DOHH2 (cell line): ENCODE measurements around the gene RASA2.
A peak's percentile ranks its signal among the peaks of the same experiment; 100 is the strongest.

Source experiments
- H3F3A ChIP-seq: fragments of 200-600 bp; sonication (generic), shearing (Covaris generic); 2 replicates; pipeline ENCODE4 v1.6.0; 2016; ENCODE audit warnings: antibody characterized with exemption, mild to moderate bottlenecking; ENCODE audit not compliant: control insufficient read depth, insufficient read depth
- H3K27ac ChIP-seq: fragments of 200-600 bp; sonication (generic); 2 replicates; pipeline ENCODE4 v1.5.1; 2014; ENCODE audit warnings: low read depth, mild to moderate bottlenecking, low read length, moderate library complexity
- H3K27me3 ChIP-seq: fragments of 200-600 bp; sonication (generic); 2 replicates; pipeline ENCODE4 v1.6.1; 2014; ENCODE audit warnings: mild to moderate bottlenecking, low read length, mixed read lengths; ENCODE audit not compliant: control insufficient read depth
- H3K36me3 ChIP-seq: fragments of 200-600 bp; sonication (generic); 2 replicates; pipeline ENCODE4 v1.6.1; 2014; ENCODE audit warnings: mild to moderate bottlenecking, low read length, moderate library complexity, mixed read lengths; ENCODE audit not compliant: control insufficient read depth
- H3K4me1 ChIP-seq: fragments of 200-600 bp; sonication (generic); 2 replicates; pipeline ENCODE4 v1.6.1; 2014; ENCODE audit warnings: mild to moderate bottlenecking, low read length, mixed read lengths; ENCODE audit not compliant: control insufficient read depth
- H3K4me2 ChIP-seq: fragments of 200-600 bp; sonication (generic); 2 replicates; pipeline ENCODE4 v1.6.0; 2014; ENCODE audit warnings: mild to moderate bottlenecking, low read length, moderate library complexity
- H3K4me3 ChIP-seq: fragments of 200-600 bp; sonication (generic); 2 replicates; pipeline ENCODE4 v1.5.1; 2014; ENCODE audit warnings: mild to moderate bottlenecking, low read length, mixed read lengths
- H3K79me2 ChIP-seq: fragments of 200-600 bp; sonication (generic); 2 replicates; pipeline ENCODE4 v1.6.1; 2014; ENCODE audit warnings: mild to moderate bottlenecking, low read length, mixed read lengths; ENCODE audit not compliant: control insufficient read depth
- H3K9me2 ChIP-seq: fragments of 200-600 bp; sonication (generic); replicated peaks from 2 replicates; pipeline ENCODE4 v1.6.1; 2014; ENCODE audit warnings: mild to moderate bottlenecking, low read length, mixed read lengths; ENCODE audit not compliant: control insufficient read depth
- H3K9me3 ChIP-seq: fragments of 200-600 bp; sonication (generic); 2 replicates; pipeline ENCODE4 v1.6.1; 2014; ENCODE audit warnings: antibody characterized with exemption, low read length, mixed read lengths; ENCODE audit not compliant: control insufficient read depth, insufficient read depth
- H4K20me1 ChIP-seq: fragments of 200-600 bp; sonication (generic); 2 replicates; pipeline ENCODE4 v1.6.0; 2014; ENCODE audit warnings: low read depth, mild to moderate bottlenecking, antibody characterized with exemption, low read length, moderate library complexity; ENCODE audit not compliant: control insufficient read depth, insufficient read depth
- EZH2phosphoT487 ChIP-seq: fragments of 200-600 bp; sonication (generic); IDR thresholded peaks from 2 replicates; pipeline ENCODE4 v1.6.1; 2017; ENCODE audit warnings: borderline replicate concordance, mild to moderate bottlenecking, antibody characterized with exemption, low read length, moderate library complexity, mixed read lengths
- TF ChIP-seq, protein P1 (sequence below): fragments of 200-600 bp; sonication (generic); IDR thresholded peaks from one replicate; pipeline ENCODE4 v1.5.1; 2014; ENCODE audit warnings: antibody characterized with exemption, mild to moderate bottlenecking, low read depth, low read length; ENCODE audit not compliant: poor library complexity, severe bottlenecking

RASA2 gene, protein sequence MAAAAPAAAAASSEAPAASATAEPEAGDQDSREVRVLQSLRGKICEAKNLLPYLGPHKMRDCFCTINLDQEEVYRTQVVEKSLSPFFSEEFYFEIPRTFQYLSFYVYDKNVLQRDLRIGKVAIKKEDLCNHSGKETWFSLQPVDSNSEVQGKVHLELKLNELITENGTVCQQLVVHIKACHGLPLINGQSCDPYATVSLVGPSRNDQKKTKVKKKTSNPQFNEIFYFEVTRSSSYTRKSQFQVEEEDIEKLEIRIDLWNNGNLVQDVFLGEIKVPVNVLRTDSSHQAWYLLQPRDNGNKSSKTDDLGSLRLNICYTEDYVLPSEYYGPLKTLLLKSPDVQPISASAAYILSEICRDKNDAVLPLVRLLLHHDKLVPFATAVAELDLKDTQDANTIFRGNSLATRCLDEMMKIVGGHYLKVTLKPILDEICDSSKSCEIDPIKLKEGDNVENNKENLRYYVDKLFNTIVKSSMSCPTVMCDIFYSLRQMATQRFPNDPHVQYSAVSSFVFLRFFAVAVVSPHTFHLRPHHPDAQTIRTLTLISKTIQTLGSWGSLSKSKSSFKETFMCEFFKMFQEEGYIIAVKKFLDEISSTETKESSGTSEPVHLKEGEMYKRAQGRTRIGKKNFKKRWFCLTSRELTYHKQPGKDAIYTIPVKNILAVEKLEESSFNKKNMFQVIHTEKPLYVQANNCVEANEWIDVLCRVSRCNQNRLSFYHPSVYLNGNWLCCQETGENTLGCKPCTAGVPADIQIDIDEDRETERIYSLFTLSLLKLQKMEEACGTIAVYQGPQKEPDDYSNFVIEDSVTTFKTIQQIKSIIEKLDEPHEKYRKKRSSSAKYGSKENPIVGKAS

DNA sequence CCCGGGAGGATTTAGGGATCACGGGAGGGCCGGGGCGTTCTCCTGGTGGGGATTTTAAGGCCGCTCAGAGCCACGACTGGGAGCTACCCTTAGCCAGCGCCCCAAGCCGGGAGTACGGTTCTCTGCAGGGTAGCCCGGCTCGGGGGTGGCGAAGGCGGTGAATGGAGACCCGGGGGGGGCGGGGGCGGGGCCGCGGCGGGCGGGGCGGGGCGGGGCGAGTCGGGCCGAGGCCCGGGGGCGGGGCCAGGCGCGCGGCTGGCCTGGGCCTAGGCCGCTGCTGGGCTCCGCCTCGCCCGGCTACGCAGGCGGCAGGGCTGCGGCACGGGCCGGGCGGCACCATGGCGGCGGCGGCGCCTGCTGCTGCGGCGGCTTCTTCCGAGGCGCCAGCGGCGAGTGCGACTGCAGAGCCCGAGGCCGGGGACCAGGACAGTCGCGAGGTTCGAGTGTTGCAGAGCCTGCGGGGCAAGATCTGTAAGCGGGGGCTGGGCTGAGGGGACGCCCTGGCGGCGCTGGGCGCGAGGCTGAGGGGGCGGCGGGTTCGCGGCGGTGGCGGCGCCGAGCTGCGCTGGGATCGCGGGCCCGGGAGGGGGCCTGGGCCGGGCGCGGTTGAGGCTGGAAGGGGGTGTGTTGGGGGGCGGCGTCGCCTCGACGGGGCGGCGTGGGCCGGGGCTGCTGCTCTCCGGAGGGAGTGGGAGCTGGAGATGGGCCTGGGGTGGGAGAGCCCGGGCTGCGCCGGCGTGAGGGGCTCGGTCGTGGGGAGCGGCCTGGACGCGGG, at the start of gene RASA2:
Gene RASA2, plus strand, starts transcription at position 282 of the 775 bp plus-strand sequence. Its CDS starts 57 bp downstream, at position 339.
- H3K27me3 ChIP-seq: no peaks in the 10 kb centered on the region
- peak within 1 kb of the TSS; percentile 74 for H3K4me3 ChIP-seq
- peaks cover 11% of the 10 kb centered on the region; the same call in 1 of the 2 replicates for H4K20me1 ChIP-seq
- H3K79me2 ChIP-seq: peaks cover 49% of the 10 kb centered on the region
- H3K9me2 ChIP-seq: no peaks in the 10 kb centered on the region
- TF ChIP-seq EZH2phosphoT487: no peak
- TF ChIP-seq, protein P1, sequence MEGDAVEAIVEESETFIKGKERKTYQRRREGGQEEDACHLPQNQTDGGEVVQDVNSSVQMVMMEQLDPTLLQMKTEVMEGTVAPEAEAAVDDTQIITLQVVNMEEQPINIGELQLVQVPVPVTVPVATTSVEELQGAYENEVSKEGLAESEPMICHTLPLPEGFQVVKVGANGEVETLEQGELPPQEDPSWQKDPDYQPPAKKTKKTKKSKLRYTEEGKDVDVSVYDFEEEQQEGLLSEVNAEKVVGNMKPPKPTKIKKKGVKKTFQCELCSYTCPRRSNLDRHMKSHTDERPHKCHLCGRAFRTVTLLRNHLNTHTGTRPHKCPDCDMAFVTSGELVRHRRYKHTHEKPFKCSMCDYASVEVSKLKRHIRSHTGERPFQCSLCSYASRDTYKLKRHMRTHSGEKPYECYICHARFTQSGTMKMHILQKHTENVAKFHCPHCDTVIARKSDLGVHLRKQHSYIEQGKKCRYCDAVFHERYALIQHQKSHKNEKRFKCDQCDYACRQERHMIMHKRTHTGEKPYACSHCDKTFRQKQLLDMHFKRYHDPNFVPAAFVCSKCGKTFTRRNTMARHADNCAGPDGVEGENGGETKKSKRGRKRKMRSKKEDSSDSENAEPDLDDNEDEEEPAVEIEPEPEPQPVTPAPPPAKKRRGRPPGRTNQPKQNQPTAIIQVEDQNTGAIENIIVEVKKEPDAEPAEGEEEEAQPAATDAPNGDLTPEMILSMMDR: no peak
- H3K4me2 ChIP-seq: peak within 1 kb of the TSS; percentile 79
- peaks cover 21% of the 10 kb centered on the region for H3K36me3 ChIP-seq
- H3K27ac ChIP-seq: peak within 1 kb of the TSS; percentile 88
- peaks cover 53% of the 10 kb centered on the region for H3K4me1 ChIP-seq
- peaks cover 18% of the 10 kb centered on the region for H3F3A ChIP-seq
- no peaks in the 10 kb centered on the region for H3K9me3 ChIP-seq

DNA sequence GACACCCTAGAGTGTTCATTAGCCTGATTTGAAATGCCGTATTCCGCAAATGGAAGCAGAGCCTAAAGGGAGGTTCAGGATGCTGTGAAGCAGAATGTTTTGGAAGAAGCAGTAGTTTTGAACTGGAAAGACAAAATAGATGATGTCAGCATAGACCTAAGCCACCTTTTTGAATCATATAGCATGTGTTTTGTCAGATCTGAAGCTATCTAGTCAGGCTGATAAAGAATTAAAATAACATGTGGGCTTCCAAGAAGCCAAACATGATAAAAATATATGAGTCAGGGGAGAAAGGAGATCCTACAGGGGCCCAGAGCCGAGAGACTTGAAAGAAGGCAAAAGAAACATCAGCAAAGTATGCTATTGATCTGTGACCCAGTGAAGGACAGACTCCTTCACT, 47.2 kb upstream of the RASA2 start:
- Histone ChIP-seq H3K27ac (no peak overlapping the region), H3K4me2 (no peak overlapping the region), H3K4me1 (peaks cover 11% of the 10 kb centered on the region), H3K27me3 (no peaks in the 10 kb centered on the region), H3K9me2 (no peaks in the 10 kb centered on the region), H4K20me1 (no peaks in the 10 kb centered on the region), H3K9me3 (no peaks in the 10 kb centered on the region), H3K79me2 (no peaks in the 10 kb centered on the region), H3F3A (no peaks in the 10 kb centered on the region), H3K36me3 (peaks cover 15% of the 10 kb centered on the region; the same call in 1 of the 2 replicates), H3K4me3 (no peak overlapping the region)
- TF ChIP-seq, protein P1: no peak
- no peak for TF ChIP-seq EZH2phosphoT487

DNA sequence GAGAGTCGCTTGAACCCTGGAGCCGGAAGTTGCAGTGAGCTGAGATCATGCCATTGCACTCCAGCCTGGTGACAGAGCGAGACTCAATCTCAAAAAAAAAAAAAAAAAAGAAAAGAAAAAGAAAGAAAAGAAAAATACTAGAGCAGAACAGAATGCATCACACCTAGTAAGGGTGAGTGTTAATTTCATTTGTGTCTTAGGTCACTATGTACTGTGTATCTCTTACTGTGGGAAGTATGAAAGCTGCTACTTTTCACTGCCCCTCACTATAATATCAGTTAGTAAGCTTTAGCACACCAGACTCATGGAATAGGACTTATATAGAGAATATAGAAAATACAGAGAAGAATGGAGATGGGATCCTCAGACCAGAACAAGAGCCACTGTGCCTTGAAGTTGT, 45.9 kb upstream of the RASA2 start:
- Histone ChIP-seq H3K4me2 (peak overlapping the region; percentile 37), H3F3A (no peaks in the 10 kb centered on the region), H3K27ac (no peak overlapping the region), H3K79me2 (no peaks in the 10 kb centered on the region), H3K4me1 (peaks cover 11% of the 10 kb centered on the region), H3K36me3 (peaks cover 15% of the 10 kb centered on the region; the same call in 1 of the 2 replicates), H3K9me2 (no peaks in the 10 kb centered on the region), H3K27me3 (no peaks in the 10 kb centered on the region), H4K20me1 (no peaks in the 10 kb centered on the region), H3K9me3 (no peaks in the 10 kb centered on the region), H3K4me3 (peak overlapping the region; percentile 6; the same call in 1 of the 2 replicates)
- TF ChIP-seq EZH2phosphoT487: no peak
- TF ChIP-seq, protein P1: no peak
